Measurements from ENCODE around the gene EPHB2. TPM values are rescaled to one million over a fixed set of nuclear protein-coding genes. Genes with fewer than 3 reads are reported as not detected.

The EPHB2 gene
- total RNA-seq, 1 experiment from 2014 or later, result 18.5 TPM

- Mint-ChIP-seq H3K4me3 (no peak overlapping the region), H3K4me1 (peaks cover 44% of the 10 kb centered on the region), H3K27ac (no peak overlapping the region), H3K36me3 (no peaks in the 10 kb centered on the region), H3K27me3 (ENCODE audit: low read depth) (no peaks in the 10 kb centered on the region), H3K9me3 (no peaks in the 10 kb centered on the region)
- TF ChIP-seq ATF3 (CRISPR knock-in tag; conservative IDR thresholded peaks at IDR 0.05), result no peak
- TF ChIP-seq ESRRA (CRISPR knock-in tag; IDR thresholded peaks at IDR 0.05; ENCODE audit: borderline replicate concordance), result no peak
- no peak for TF ChIP-seq JUN (CRISPR knock-in tag; IDR thresholded peaks at IDR 0.05)
- no peak for TF ChIP-seq CDX4 (CRISPR knock-in tag; IDR thresholded peaks at IDR 0.05; ENCODE audit: borderline replicate concordance)
- TF ChIP-seq FOXJ3 (CRISPR knock-in tag; IDR thresholded peaks at IDR 0.05; ENCODE audit: borderline replicate concordance), result no peak
- TF ChIP-seq NR1H2 (CRISPR knock-in tag; IDR thresholded peaks at IDR 0.05), result no peak
- no peak for TF ChIP-seq ZMAT4 (CRISPR knock-in tag; IDR thresholded peaks at IDR 0.05)
- no peak for TF ChIP-seq NR3C1 (CRISPR knock-in tag; conservative IDR thresholded peaks at IDR 0.05; ENCODE audit: low read depth)
- TF ChIP-seq ELF4 (CRISPR knock-in tag; IDR thresholded peaks at IDR 0.05; ENCODE audit: low read depth), result no peak
- no peak for TF ChIP-seq USF1 (CRISPR knock-in tag; IDR thresholded peaks at IDR 0.05)
- no peak for TF ChIP-seq NFYB (CRISPR knock-in tag; conservative IDR thresholded peaks at IDR 0.05; ENCODE audit: low read depth)
- no peak for TF ChIP-seq TP53 (CRISPR knock-in tag; IDR thresholded peaks at IDR 0.05)
- TF ChIP-seq ZNF138 (CRISPR knock-in tag; conservative IDR thresholded peaks at IDR 0.05), result no peak
- TF ChIP-seq RELA (CRISPR knock-in tag; IDR thresholded peaks at IDR 0.05; ENCODE audit: borderline replicate concordance), result no peak
- no peak for TF ChIP-seq ZNF219 (CRISPR knock-in tag; IDR thresholded peaks at IDR 0.05; ENCODE audit: borderline replicate concordance)
- DNase-seq (ENCODE audit: low spot score), result no peak
- CTCF ChIA-PET, result interaction anchor here (0.9 to 3.4 kb wide), 3 partner anchors 29 to 116 kb away, joined by 3 to 16 read pairs (median 3); no protein-coding TSS in a partner anchor
- ATAC-seq, result no peak
- POLR2A ChIA-PET, result no interaction called here
Measured at GRCh38 chr1:22824975-22825374, 114.3 kb downstream of the EPHB2 start.

DNA sequence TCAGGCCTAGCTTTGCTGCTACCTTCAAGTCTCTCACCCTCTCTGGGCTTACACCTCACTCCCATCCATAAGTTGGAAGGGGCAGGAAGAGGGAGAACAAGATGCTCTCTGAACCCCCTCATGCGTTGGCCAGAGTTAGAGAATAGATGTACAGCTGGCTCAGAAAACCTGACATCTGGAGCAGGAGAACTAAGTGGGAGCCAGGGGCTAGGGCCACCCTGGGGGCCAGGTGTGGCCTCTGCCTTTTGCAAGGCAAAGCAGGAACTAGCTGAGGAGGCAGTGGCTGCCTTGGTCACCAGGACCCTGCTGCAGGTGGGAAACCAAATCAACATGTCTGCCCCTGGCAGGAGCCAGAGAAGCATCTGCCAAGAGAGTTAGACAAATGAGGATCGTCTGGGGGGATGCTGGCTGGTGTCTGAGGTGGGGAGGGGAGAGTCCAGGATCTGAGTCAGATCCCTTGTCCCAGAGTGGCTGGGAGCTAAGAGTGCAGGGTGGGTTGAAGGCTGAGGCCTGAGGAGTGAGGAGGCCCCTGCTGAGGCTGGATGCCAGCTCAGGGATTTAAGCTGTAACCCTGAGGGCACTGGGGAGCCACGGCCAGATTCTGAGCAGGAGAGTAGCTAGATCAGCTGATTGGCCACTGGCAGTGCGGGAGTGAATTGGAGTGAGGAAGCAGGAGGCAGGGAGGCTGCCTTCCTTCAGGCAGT is 115.0 kb downstream of the EPHB2 start:
- TF ChIP-seq JUN (CRISPR knock-in tag; IDR thresholded peaks at IDR 0.05) (no peak), FOXP1 (CRISPR knock-in tag; IDR thresholded peaks at IDR 0.05; ENCODE audit: borderline replicate concordance) (no peak), SOX15 (CRISPR knock-in tag; IDR thresholded peaks at IDR 0.05) (no peak), GTF2I (CRISPR knock-in tag; conservative IDR thresholded peaks at IDR 0.05) (no peak)
- peaks cover 44% of the 10 kb centered on the region for H3K4me1 Mint-ChIP-seq
- DNase-seq (ENCODE audit: low spot score), result no peak
- POLR2A ChIA-PET, result no interaction called here
- ATAC-seq, result no peak
- no peaks in the 10 kb centered on the region for H3K36me3 Mint-ChIP-seq
- 0 out of 2 replicates have a peak overlapping the region, but pooled peaks have one; percentile 21 for H3K27ac Mint-ChIP-seq
- H3K4me3 Mint-ChIP-seq, result no peak overlapping the region
- no peaks in the 10 kb centered on the region for H3K27me3 Mint-ChIP-seq (ENCODE audit: low read depth)
- H3K9me3 Mint-ChIP-seq, result no peaks in the 10 kb centered on the region
- CTCF ChIA-PET, result interaction anchor here (3.4 kb wide), 1 partner anchor 36 kb away, joined by 16 read pairs; no protein-coding TSS in a partner anchor

DNA sequence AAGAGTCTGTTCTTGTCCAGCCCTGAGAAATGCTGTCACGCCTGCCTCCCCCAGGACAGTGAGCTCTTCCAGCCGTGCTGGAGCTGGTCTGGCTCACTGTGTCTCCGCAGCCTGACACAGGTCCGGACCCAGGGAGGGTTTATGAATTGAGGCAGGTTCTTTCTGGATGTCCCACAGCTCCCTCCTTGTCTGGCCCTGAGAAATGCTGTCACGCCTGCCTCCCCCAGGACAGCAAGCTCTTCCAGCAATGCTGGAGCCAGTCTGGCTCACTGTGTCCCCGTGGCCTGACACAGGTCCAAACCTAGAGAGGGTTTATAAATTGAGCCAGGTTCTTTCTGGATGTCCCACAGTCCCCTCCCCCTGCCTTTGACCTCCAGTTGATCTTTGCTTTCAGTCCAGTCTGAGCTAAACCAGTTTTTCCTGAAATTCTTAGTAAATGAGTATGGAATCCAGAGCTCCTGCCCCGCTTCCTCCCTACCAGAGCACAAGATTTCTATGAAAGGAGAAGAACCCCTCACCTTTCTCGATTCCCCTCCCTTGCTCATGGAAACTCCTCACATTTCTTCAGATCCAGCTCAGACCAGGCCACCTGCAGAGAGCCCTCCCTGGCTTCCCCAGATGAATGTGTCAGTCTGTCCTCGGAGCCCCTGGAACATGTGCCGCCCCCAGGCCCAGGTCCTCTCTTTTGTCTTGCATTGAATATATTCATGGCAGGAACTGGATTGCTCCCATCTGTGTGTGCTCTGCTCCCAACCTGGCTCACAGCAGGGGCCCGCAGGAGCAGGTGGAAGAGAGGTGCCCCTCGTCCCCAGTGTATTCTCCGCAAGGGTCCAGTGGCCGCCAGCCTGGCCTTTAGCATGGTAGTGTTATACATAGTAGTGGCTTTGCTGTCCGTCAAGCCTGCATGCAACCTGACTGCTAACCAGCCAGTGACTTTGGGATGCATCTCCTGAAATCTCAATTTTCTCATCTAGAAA is 116.3 kb downstream of the EPHB2 start:
- DNase-seq (ENCODE audit: low spot score), result peak; percentile 45
- POLR2A ChIA-PET, result interaction anchor here (1.0 kb wide), 1 partner anchor 21 kb away, joined by 3 read pairs; no protein-coding TSS in a partner anchor

More for the DNA sequence above, 116.3 kb downstream of the EPHB2 start:
- no peak for TF ChIP-seq ZNF396 (CRISPR knock-in tag; IDR thresholded peaks at IDR 0.05; ENCODE audit: borderline replicate concordance)
- TF ChIP-seq ZNF263 (CRISPR knock-in tag; IDR thresholded peaks at IDR 0.05; ENCODE audit: low read depth), result no peak
- TF ChIP-seq ZNF423 (CRISPR knock-in tag; IDR thresholded peaks at IDR 0.05), result 0 out of 2 replicates have a peak, but pooled peaks have one; percentile 23
- TF ChIP-seq ZMAT4 (CRISPR knock-in tag; IDR thresholded peaks at IDR 0.05), result no peak
- no peak for TF ChIP-seq KAT7 (CRISPR knock-in tag; IDR thresholded peaks at IDR 0.05; ENCODE audit: borderline replicate concordance)
- CTCF ChIA-PET, result interaction anchor here (0.8 to 3.4 kb wide), 3 partner anchors 9 to 122 kb away, joined by 3 to 16 read pairs (median 8); no protein-coding TSS in a partner anchor
- H3K4me3 Mint-ChIP-seq, result peak overlapping the region; percentile 32
- H3K27me3 Mint-ChIP-seq (ENCODE audit: low read depth), result no peaks in the 10 kb centered on the region
- H3K36me3 Mint-ChIP-seq, result no peaks in the 10 kb centered on the region
- ATAC-seq, result peak; percentile 38
- peaks cover 44% of the 10 kb centered on the region for H3K4me1 Mint-ChIP-seq
- peak overlapping the region; percentile 95 for H3K27ac Mint-ChIP-seq
- no peaks in the 10 kb centered on the region for H3K9me3 Mint-ChIP-seq
